GM23338 (cell line): ENCODE results near the gene CDC45. TPM values are rescaled to one million over a fixed set of nuclear protein-coding genes. Genes with fewer than 3 reads are reported as not detected.

Experiments
- CREB1 ChIP-seq: fragments of 250-450 bp; sonication (Bioruptor Pico); IDR thresholded peaks from 2 replicates; pipeline ENCODE4 v1.5.0; 2020; ENCODE audit warnings: low read depth, mild to moderate bottlenecking, moderate library complexity
- POLR2AphosphoS5 ChIP-seq: IDR thresholded peaks from 2 replicates; pipeline ENCODE4 v1.6.1; 2016; ENCODE audit warnings: antibody characterized with exemption, low read depth
- REST ChIP-seq: IDR thresholded peaks from one replicate; pipeline ENCODE4 v1.6.1; 2018; ENCODE audit warnings: antibody characterized with exemption; ENCODE audit not compliant: unreplicated experiment
- STAT1 ChIP-seq: IDR thresholded peaks from one replicate; pipeline ENCODE4 v1.6.1; 2016; ENCODE audit warnings: antibody characterized with exemption; ENCODE audit not compliant: unreplicated experiment
- ZNF462 ChIP-seq: fragments of 250-450 bp; sonication (Bioruptor Pico); IDR thresholded peaks from 2 replicates; pipeline ENCODE4 v1.5.0; 2020; ENCODE audit warnings: mild to moderate bottlenecking, moderate library complexity
- polyA plus RNA-seq: library from polyadenylated mRNA; unstranded; fragments of >200 nt; fragmentation: Nextera tagmentation; extraction: Ambion mirVana; gene quantifications from 2 replicates; pipeline ENCODE4 v1.2.1, GENCODE V29; 2016
- total RNA-seq: library from RNA; depleted of rRNA; stranded (reverse); fragments of >200 nt; shearing (Covaris generic); gene quantifications from 2 replicates; pipeline ENCODE4 v1.2.3, GENCODE V29; 2014

CDC45 gene
- total and polyA plus RNA-seq, 2 experiments from 2014 or later: 29.0 to 30.3 TPM

GRCh38 chr22:19463008-19463407 is 16.7 kb upstream of the CDC45 start (continued):
- no peak for TF ChIP-seq ZNF462 (CRISPR knock-in tag)
- no peak for TF ChIP-seq REST
- no peak for TF ChIP-seq POLR2AphosphoS5
- TF ChIP-seq CREB1 (CRISPR knock-in tag): no peak
- TF ChIP-seq STAT1: no peak
